ENCODE data around the gene EFNA5.

DNA sequence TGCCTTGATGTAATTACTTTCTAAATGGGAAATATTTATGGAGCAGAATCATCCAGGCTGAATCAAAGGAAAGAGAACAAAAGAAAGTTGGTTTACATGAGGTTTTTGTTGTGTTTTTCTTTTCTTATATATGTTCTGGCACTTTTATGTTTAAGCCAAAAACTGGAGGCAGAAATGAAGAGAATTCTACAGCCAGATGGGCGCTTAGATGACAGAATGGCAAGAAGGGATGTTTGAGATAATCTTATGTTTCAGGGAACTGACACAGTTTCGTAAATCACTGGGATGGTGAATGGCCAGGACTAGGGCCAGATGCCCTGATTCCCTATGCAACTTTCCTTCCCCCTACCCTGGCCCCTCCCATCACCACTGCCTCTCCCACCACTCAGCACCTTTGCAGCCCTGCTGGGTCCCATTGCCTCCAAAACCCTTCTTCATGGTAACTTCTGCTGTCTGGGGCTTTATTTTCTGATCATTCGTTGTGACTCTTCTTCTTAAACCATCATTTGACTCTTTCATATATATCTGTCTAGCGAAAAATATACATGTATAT is 111.8 kb downstream of the EFNA5 start:
- TF ChIP-seq, protein P1, sequence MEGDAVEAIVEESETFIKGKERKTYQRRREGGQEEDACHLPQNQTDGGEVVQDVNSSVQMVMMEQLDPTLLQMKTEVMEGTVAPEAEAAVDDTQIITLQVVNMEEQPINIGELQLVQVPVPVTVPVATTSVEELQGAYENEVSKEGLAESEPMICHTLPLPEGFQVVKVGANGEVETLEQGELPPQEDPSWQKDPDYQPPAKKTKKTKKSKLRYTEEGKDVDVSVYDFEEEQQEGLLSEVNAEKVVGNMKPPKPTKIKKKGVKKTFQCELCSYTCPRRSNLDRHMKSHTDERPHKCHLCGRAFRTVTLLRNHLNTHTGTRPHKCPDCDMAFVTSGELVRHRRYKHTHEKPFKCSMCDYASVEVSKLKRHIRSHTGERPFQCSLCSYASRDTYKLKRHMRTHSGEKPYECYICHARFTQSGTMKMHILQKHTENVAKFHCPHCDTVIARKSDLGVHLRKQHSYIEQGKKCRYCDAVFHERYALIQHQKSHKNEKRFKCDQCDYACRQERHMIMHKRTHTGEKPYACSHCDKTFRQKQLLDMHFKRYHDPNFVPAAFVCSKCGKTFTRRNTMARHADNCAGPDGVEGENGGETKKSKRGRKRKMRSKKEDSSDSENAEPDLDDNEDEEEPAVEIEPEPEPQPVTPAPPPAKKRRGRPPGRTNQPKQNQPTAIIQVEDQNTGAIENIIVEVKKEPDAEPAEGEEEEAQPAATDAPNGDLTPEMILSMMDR (IDR thresholded peaks at IDR 0.05 in 2 of 3, conservative IDR thresholded peaks at IDR 0.05 in 1 of 3; ENCODE audit: control insufficient read depth in 2 of 3, extremely low read depth in 1 of 3, insufficient read depth in 1 of 3, low read depth in 3 of 3, low read length in 3 of 3) = no peak
- TF ChIP-seq NBN (IDR thresholded peaks at IDR 0.05) (no peak), ZSCAN29 (IDR thresholded peaks at IDR 0.05) (no peak), CREM (IDR thresholded peaks at IDR 0.05; ENCODE audit: low read depth) (no peak), BMI1 (IDR thresholded peaks at IDR 0.05; ENCODE audit: borderline replicate concordance) (no peak), TARDBP (IDR thresholded peaks at IDR 0.05; ENCODE audit: borderline replicate concordance) (no peak), SMAD1 (IDR thresholded peaks at IDR 0.05; ENCODE audit: low read depth, partially characterized antibody) (no peak)
